Ureter (tissue), 1 donor: ENCODE results near the gene SHISAL1. TPM values are rescaled to one million over a fixed set of nuclear protein-coding genes. Genes with fewer than 3 reads are reported as not detected.

Experiments used
- total RNA-seq: library from RNA; stranded (reverse); gene quantifications from one replicate; pipeline ENCODE4 v1.2.4, GENCODE V29; 2023
- donor health status: DM: yes; HTN: yes; CAD: no.

SHISAL1 gene
- total RNA-seq, 1 donor from 2014 or later, result 4.0 TPM

Other genes starting within 250 kb of the SHISAL1 start
- 13.5 TPM for gene PARVG, start 132.0 kb downstream of the SHISAL1 start, total RNA-seq
- gene RTL6, start 185.3 kb upstream of the SHISAL1 start, total RNA-seq, result 27.2 TPM